Testis (tissue), 2 donors: ENCODE measurements around the gene CIBAR2.

Source experiments
- POLR2A ChIP-seq: fragments of 450-650 bp; IDR thresholded peaks from one replicate; pipeline ENCODE4 v1.6.1; 2017; ENCODE audit warnings: antibody characterized with exemption, mild to moderate bottlenecking, moderate library complexity
- TF ChIP-seq, protein P1 (sequence below), 3 experiments: fragments of 450-650 bp in 2 of 3; fragments of 200-600 bp in 1 of 3; sonication (generic) in 1 of 3; IDR thresholded peaks; one replicate each; pipeline ENCODE4 v1.5.1; 2016 to 2019; ENCODE audit warnings: antibody characterized with exemption in 3 of 3, mild to moderate bottlenecking in 2 of 3, moderate library complexity in 1 of 3

DNA sequence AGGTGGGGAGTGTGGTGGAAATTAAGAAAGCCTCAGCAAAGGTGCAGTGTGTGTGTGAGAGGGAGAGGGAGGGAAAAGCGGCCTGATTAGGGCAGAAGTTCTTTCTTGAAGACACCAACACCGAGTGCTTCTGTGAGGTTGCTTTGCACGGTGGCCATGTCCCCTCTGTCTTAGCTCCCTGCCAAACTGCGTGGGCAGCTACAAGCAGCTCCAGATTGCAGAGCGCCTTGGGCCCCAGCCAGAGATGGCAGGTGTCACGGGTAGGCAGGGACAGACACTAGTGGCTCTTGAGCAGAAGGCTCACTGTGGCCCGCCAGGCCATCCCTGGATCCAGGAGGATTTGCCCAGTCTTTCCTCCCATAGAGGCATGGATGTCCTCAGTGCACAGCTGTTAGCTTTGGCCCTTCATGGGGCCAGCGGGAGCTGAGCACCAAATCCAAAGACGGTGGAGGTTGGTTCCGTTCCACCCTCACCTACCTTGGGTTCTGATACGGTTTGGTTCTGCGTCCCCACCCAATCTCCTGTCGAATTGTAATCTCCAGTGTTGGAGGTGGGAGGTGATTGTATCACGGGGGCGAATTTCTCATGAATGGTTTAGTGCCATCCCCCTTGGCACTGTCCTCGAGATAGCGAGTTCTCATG is 63.2 kb downstream of the CIBAR2 start:
- TF ChIP-seq, protein P1, sequence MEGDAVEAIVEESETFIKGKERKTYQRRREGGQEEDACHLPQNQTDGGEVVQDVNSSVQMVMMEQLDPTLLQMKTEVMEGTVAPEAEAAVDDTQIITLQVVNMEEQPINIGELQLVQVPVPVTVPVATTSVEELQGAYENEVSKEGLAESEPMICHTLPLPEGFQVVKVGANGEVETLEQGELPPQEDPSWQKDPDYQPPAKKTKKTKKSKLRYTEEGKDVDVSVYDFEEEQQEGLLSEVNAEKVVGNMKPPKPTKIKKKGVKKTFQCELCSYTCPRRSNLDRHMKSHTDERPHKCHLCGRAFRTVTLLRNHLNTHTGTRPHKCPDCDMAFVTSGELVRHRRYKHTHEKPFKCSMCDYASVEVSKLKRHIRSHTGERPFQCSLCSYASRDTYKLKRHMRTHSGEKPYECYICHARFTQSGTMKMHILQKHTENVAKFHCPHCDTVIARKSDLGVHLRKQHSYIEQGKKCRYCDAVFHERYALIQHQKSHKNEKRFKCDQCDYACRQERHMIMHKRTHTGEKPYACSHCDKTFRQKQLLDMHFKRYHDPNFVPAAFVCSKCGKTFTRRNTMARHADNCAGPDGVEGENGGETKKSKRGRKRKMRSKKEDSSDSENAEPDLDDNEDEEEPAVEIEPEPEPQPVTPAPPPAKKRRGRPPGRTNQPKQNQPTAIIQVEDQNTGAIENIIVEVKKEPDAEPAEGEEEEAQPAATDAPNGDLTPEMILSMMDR (IDR thresholded peaks at IDR 0.05): no peak
- TF ChIP-seq POLR2A: no peak
